GM12878 (cell line): Measurements from ENCODE around the gene RPRML. TPM values are rescaled to one million over a fixed set of nuclear protein-coding genes. Genes with fewer than 3 reads are reported as not detected.
"Not testable (repeated sequence)": the region's sequence is repeated elsewhere in the genome, so short reads cannot be mapped to it uniquely, and the experiment has no call there.

Experiments
- ATAC-seq: fragments of 200-7000 bp; cut with Tn5 transposase; 3 replicates; pipeline ENCODE4 v1.9.1; 2020; ENCODE audit warnings: mild to moderate bottlenecking, moderate library complexity
- Bru-seq: library from RNA; stranded (reverse); fragments of 400-500 nt; gene quantifications from one replicate; lab custom pipeline; 2021; lab: Mats Ljungman, UMichigan
- BruChase-seq, 2 experiments: library from RNA; stranded (reverse); fragments of 400-500 nt; gene quantifications; one replicate each; lab custom pipeline; 2021; lab: Mats Ljungman, UMichigan
- BruUV-seq: library from RNA; stranded (reverse); fragments of 400-500 nt; replicated peaks from 2 replicates; lab custom pipeline; 2021; lab: Mats Ljungman, UMichigan
- CTCF ChIA-PET: fragments of 300-600 bp; sonication (Branson Sonifier 250); formaldehyde crosslinking; extraction: SDS; loops from one replicate; lab custom pipeline; 2021; ENCODE audit warnings: inconsistent platforms; lab: Yijun Ruan, JAX
- POLR2A ChIA-PET: fragments of 350-600 bp; formaldehyde crosslinking; extraction: SDS; loops from one replicate; lab custom pipeline; 2021; ENCODE audit warnings: inconsistent platforms; lab: Charles Lee
- RAD21 ChIA-PET: fragments of 300-600 bp; sonication (Branson Sonifier 250); formaldehyde crosslinking; loops from one replicate; lab custom pipeline; 2023; ENCODE audit warnings: antibody characterized with exemption; ENCODE audit not compliant: unreplicated experiment; lab: Charles Lee
- SMC1A ChIA-PET: fragments of 300-600 bp; sonication (Branson Sonifier 250); formaldehyde crosslinking; loops from one replicate; lab custom pipeline; 2023; ENCODE audit not compliant: unreplicated experiment, uncharacterized antibody; lab: Charles Lee
- DNase-seq: peaks from one replicate; pipeline ENCODE4 v3.0.0-alpha.2; 2011; ENCODE audit warnings: low read depth, low spot score
- FAIRE-seq: peaks from 3 replicates; lab custom pipeline; 2011; peaks lifted over from hg19 to GRCh38; lab: Jason Lieb, UNC
- H2AFZ ChIP-seq: 2 replicates; pipeline ENCODE4 v1.6.0; 2011; ENCODE audit warnings: low read depth, low read length, control low read depth; ENCODE audit not compliant: control insufficient read depth
- H3K27ac ChIP-seq: 2 replicates; pipeline ENCODE4 v1.5.1; 2011; ENCODE audit warnings: control low read depth; ENCODE audit not compliant: control insufficient read depth, insufficient read depth
- H3K27me3 ChIP-seq, 2 experiments: replicated peaks in 1 of 2; 2 replicates each; pipeline versions ENCODE4 v1.6.0 to v1.6.1; 2011; ENCODE audit warnings: low read length in 1 of 2; ENCODE audit not compliant: control insufficient read depth in 2 of 2, insufficient read depth in 2 of 2
- H3K36me3 ChIP-seq, 2 experiments: 2 replicates each; pipeline ENCODE4 v1.5.1; 2011; ENCODE audit warnings: low read length in 1 of 2; ENCODE audit not compliant: control insufficient read depth in 2 of 2, insufficient read depth in 2 of 2
- H3K4me1 ChIP-seq: 2 replicates; pipeline ENCODE4 v1.6.1; 2011; ENCODE audit warnings: mild to moderate bottlenecking, low read length, moderate library complexity, mixed read lengths; ENCODE audit not compliant: control insufficient read depth, insufficient read depth
- H3K4me2 ChIP-seq: 2 replicates; pipeline ENCODE4 v1.6.0; 2011; ENCODE audit warnings: control low read depth; ENCODE audit not compliant: control insufficient read depth, insufficient read depth
- H3K4me3 ChIP-seq: fragments of 200-600 bp; sonication (generic); 2 replicates; pipeline ENCODE4 v1.5.1; 2016
- H3K79me2 ChIP-seq: 2 replicates; pipeline ENCODE4 v1.6.0; 2011; ENCODE audit warnings: low read length; ENCODE audit not compliant: control insufficient read depth, insufficient read depth
- H3K9ac ChIP-seq: 2 replicates; pipeline ENCODE4 v1.8.0; 2011; ENCODE audit warnings: low read length, control low read depth, mixed read lengths; ENCODE audit not compliant: control insufficient read depth, insufficient read depth
- H3K9me3 ChIP-seq: replicated peaks from 3 replicates; pipeline ENCODE4 v1.5.1; 2011; ENCODE audit warnings: mild to moderate bottlenecking, low read length; ENCODE audit not compliant: control insufficient read depth, insufficient read depth
- H4K20me1 ChIP-seq: 2 replicates; pipeline ENCODE4 v1.6.0; 2011; ENCODE audit not compliant: control insufficient read depth, insufficient read depth
- FOS ChIP-seq: IDR thresholded peaks from 3 replicates; pipeline ENCODE4 v1.6.1; 2011; ENCODE audit warnings: borderline replicate concordance; ENCODE audit not compliant: insufficient read length; ENCODE audit errors: extremely low read depth
- SUZ12 ChIP-seq: fragments of 200-600 bp; sonication (generic); IDR thresholded peaks from one replicate; pipeline ENCODE4 v1.6.1; 2018; ENCODE audit warnings: antibody characterized with exemption, mild to moderate bottlenecking; ENCODE audit not compliant: unreplicated experiment
- WGBS: methylation state at CpG from one replicate; pipeline ENCODE4 v1.1.6; 2016; ENCODE audit warnings: low lambda C conversion rate; ENCODE audit not compliant: insufficient replicate concordance, insufficient coverage; ENCODE audit errors: missing lambda C conversion rate; 5-methylcytosine and 5-hydroxymethylcytosine counted together
- in situ Hi-C: fragments of 300-500 bp; cut with MboI; formaldehyde crosslinking; loops from 9 replicates; pipeline ENCODE4 v1.14.3; 2018; ENCODE audit warnings: mixed read lengths
- intact Hi-C: fragments of 100-400 bp; cut with micrococcal nuclease; formaldehyde crosslinking; loops from one replicate; pipeline ENCODE4 v1.14.2; 2022; ENCODE audit not compliant: unreplicated experiment
- long read RNA-seq, 2 experiments: library from polyadenylated mRNA; unstranded; transcript quantifications; one replicate each; pipeline ENCODE4 v2.0.0, GENCODE V29; 2019 to 2020
- polyA minus RNA-seq, 3 experiments: library from RNA; depleted of rRNA, polyadenylated mRNA; stranded (reverse); fragments of >200 nt; gene quantifications; 2 replicates each; pipeline ENCODE4 v1.2.3, GENCODE V29; 2011
- polyA plus RNA-seq, 11 experiments: library from polyadenylated mRNA; depleted of rRNA in 4 of 11; unstranded in 6 of 11; stranded (reverse) in 5 of 11; fragments of >200 nt; fragmentation: Nextera tagmentation in 4 of 11; fragmentation: Illumina TruSeq in 1 of 11; extraction: Ambion mirVana in 4 of 11; extraction: Trizol in 1 of 11; gene quantifications; 1 replicate in 1 of 11; 2 replicates in 10 of 11; pipeline versions ENCODE4 v1.2.1 to v1.2.3, GENCODE V29; 2011 to 2016; ENCODE audit warnings: inconsistent platforms in 2 of 11, missing spikeins in 2 of 11, low read depth in 1 of 11
- total RNA-seq, 4 experiments: library from RNA; depleted of rRNA in 3 of 4; stranded (reverse); fragments of >200 nt in 3 of 4; fragmentation: Illumina TruSeq in 1 of 4; extraction: Trizol in 1 of 4; gene quantifications; 2 replicates each; pipeline versions ENCODE4 v1.2.1 to v1.2.3, GENCODE V29; 2013 to 2021

The RPRML gene
- not detected in 2 replicates for total RNA-seq (2013; cell fraction: nucleolus; rRNA removed)
- total RNA-seq (2014; rRNA removed) (not detected in 2 replicates), total RNA-seq (2014; rRNA removed; fragmentation: Illumina TruSeq; extraction: Trizol) (not detected in 2 replicates), total RNA-seq (2021) (not detected in 2 replicates), polyA plus RNA-seq (2011; rRNA removed) (not detected in 2 replicates), polyA plus RNA-seq (2014; fragmentation: Illumina TruSeq; extraction: Trizol) (not detected in 2 replicates), polyA plus RNA-seq (2014; fragmentation: Nextera tagmentation; extraction: Ambion mirVana) (not detected), polyA plus RNA-seq (2014; rRNA removed) (not detected in 2 replicates), polyA plus RNA-seq (2016; fragmentation: Nextera tagmentation; extraction: Ambion mirVana) (not detected), polyA minus RNA-seq (2011; rRNA and poly(A)+ RNA removed) (not detected in 2 replicates), Bru-seq, nascent RNA (not detected), BruChase-seq, experiment 1, labeled RNA remaining after a 6-hour chase (not detected), BruChase-seq, experiment 2, labeled RNA remaining after a 2-hour chase (percentile 15 among the genes with signal in this experiment)
- not detected for polyA plus RNA-seq (2011; ENCODE audit: low read depth)
- not detected in 2 replicates for polyA plus RNA-seq (2011; cell fraction: cytosol; rRNA removed)
- polyA plus RNA-seq (2011; cell fraction: nucleus; rRNA removed) = not detected in 2 replicates
- polyA plus RNA-seq (2012) = not detected in 2 replicates
- polyA minus RNA-seq (2011; cell fraction: cytosol; rRNA and poly(A)+ RNA removed) = not detected in 2 replicates
- not detected in 2 replicates for polyA minus RNA-seq (2011; cell fraction: nucleus; rRNA and poly(A)+ RNA removed)
- long read RNA-seq, experiment 1 = 0 reads
- long read RNA-seq, experiment 2 = 0 reads

DNA sequence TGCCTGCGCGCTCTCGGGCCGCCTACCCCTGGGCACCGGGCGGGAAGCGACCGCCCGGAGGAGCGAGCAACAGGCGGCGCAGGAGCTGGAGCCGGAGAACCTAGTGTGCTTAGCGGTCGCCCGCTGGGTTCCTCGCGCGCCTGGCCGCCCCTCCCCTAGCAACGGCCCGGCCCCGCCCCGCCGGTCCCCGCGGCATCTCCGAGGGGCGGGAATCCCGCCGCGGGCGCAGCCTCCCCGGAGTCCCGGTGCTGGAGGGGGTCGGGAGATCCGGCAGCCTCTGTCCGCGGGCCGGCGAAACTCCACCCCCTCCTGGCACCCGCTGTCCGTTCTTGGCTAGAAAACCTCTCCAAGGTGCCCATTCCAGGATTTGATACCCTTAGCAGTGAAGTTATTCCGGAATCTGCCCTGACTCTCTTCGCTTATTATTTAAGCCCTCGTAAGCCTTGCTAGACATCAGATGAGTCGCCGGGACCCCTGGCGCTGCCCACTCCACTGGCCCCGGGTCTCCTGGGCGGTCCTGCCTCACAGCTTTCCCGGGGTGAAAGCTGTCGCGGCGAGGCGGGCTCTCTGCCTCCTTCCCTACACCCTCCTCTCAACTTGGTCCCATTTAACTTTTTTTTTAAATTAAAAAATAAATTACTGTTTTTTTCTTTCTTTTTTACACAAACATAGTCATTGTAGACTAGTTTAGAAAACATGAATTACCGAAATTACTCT is at the start of gene RPRML:
Gene RPRML (minus strand): TSS at position 107 of the 717 bp plus-strand sequence. CDS start 246 bp downstream, outside the sequence.
- ATAC-seq = peak; percentile 77
- Histone ChIP-seq H3K36me3 (no peaks in the 10 kb centered on the region), H3K79me2 (no peaks in the 10 kb centered on the region), H3K4me2 (peak within 1 kb of the TSS; percentile 75), H4K20me1 (no peaks in the 10 kb centered on the region), H3K4me3 (peak within 1 kb of the TSS; percentile 36; the same call in 1 of the 2 replicates), H3K27me3 (peaks cover 5 to 23% of the 10 kb centered on the region in 2 experiments), H3K9ac (no peak within 1 kb of the TSS), H3K27ac (no peak within 1 kb of the TSS), H3K9me3 (no peaks in the 10 kb centered on the region)
- DNase-seq = no peak
- in situ Hi-C loops = no loop called here
- SMC1A ChIA-PET = no interaction called here
- 1% methylated on average over 42 of the region's 57 CpGs for WGBS
- no TSS peak for BruUV-seq
- TF ChIP-seq FOS = no peak
- peak; percentile 85 for TF ChIP-seq SUZ12
- TF ChIP-seq, all 136 proteins: peak for 1
- intact Hi-C loops = no loop called here
- no peaks in the 10 kb centered on the region for H3K4me1 ChIP-seq
- no peak for FAIRE-seq
- RAD21 ChIA-PET = no interaction called here
- POLR2A ChIA-PET = no interaction called here
- H2AFZ ChIP-seq = no peak within 1 kb of the TSS
- CTCF ChIA-PET = no interaction called here

DNA sequence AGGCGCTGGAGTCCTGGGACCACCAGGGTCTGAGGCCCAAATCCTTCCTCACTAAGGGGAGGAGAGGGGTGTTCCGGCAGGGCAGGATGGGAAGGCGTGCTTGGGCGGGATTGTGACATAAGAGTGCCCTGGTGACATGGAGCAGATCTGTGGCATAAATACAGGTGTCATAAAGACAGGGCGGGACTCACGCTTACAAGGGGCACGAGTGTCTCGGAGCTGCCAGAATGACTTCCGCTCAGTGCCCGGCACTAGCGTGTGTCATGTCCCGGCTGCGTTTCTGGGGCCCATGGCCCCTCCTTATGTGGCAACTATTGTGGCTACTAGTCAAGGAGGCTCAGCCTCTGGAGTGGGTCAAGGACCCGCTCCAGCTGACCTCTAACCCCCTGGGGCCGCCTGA is 37.9 kb upstream of the RPRML start:
- POLR2A ChIA-PET, H3K36me3 ChIP-seq, H3K4me1 ChIP-seq, in situ Hi-C loops, SMC1A ChIA-PET, H3K9ac ChIP-seq, H3K9me3 ChIP-seq, FAIRE-seq, RAD21 ChIA-PET, H3K27ac ChIP-seq, BruUV-seq, H3K4me2 ChIP-seq, H3K4me3 ChIP-seq, CTCF ChIA-PET, H3K79me2 ChIP-seq, H2AFZ ChIP-seq, DNase-seq, H4K20me1 ChIP-seq, ATAC-seq, intact Hi-C loops, H3K27me3 ChIP-seq: not testable (repeated sequence)
- 97% methylated on average over 7 of the region's 15 CpGs for WGBS
